Astrocyte (in vitro differentiated cells and primary cell): ENCODE results near the gene CRADD. TPM values are rescaled to one million over a fixed set of nuclear protein-coding genes. Genes with fewer than 3 reads are reported as not detected.

Experiments used
- DNase-seq: peaks from one replicate; pipeline ENCODE4 v3.0.0-alpha.2; 2010; ENCODE audit warnings: low read depth
- FAIRE-seq: peaks from 2 replicates; lab custom pipeline; 2011; peaks lifted over from hg19 to GRCh38; lab: Jason Lieb, UNC
- H2AFZ ChIP-seq: 2 replicates; pipeline ENCODE4 v1.6.0; 2012; ENCODE audit warnings: low read depth, low read length, inconsistent platforms
- H3K27ac ChIP-seq: 2 replicates; pipeline ENCODE4 v1.5.1; 2011; ENCODE audit warnings: low read depth, low read length, inconsistent platforms
- H3K27me3 ChIP-seq: 2 replicates; pipeline ENCODE4 v1.6.0; 2011; ENCODE audit warnings: low read length, inconsistent platforms; ENCODE audit not compliant: insufficient read depth
- H3K36me3 ChIP-seq: 2 replicates; pipeline ENCODE4 v1.5.1; 2011; ENCODE audit warnings: low read length, inconsistent platforms; ENCODE audit not compliant: insufficient read depth
- H3K4me1 ChIP-seq: 2 replicates; pipeline ENCODE4 v1.5.1; 2011; ENCODE audit warnings: low read length, inconsistent platforms; ENCODE audit not compliant: insufficient read depth
- H3K4me2 ChIP-seq: 2 replicates; pipeline ENCODE4 v1.6.0; 2012; ENCODE audit warnings: low read length, inconsistent platforms
- H3K4me3 ChIP-seq: 2 replicates; pipeline ENCODE4 v1.5.1; 2011; ENCODE audit warnings: low read depth, mild to moderate bottlenecking, low read length, inconsistent platforms; ENCODE audit not compliant: insufficient read depth
- H3K79me2 ChIP-seq: 2 replicates; pipeline ENCODE4 v1.6.0; 2012; ENCODE audit warnings: mild to moderate bottlenecking, low read length, inconsistent platforms; ENCODE audit not compliant: insufficient read depth
- H3K9ac ChIP-seq: 2 replicates; pipeline ENCODE4 v1.6.0; 2012; ENCODE audit warnings: mild to moderate bottlenecking, low read length, inconsistent platforms
- H3K9me3 ChIP-seq: 2 replicates; pipeline ENCODE4 v1.5.1; 2012; ENCODE audit warnings: low read depth, mild to moderate bottlenecking, low read length, inconsistent platforms; ENCODE audit not compliant: insufficient read depth
- H4K20me1 ChIP-seq: 2 replicates; pipeline ENCODE4 v1.6.0; 2012; ENCODE audit warnings: low read length, inconsistent platforms; ENCODE audit not compliant: insufficient read depth
- H3K27ac Mint-ChIP-seq: one replicate; pipeline ENCODE4 v1.8.0; 2021; ENCODE audit warnings: mild to moderate bottlenecking, mixed read lengths; ENCODE audit not compliant: unreplicated experiment
- H3K27me3 Mint-ChIP-seq: one replicate; pipeline ENCODE4 v1.8.0; 2021; ENCODE audit warnings: low read depth, mixed read lengths; ENCODE audit not compliant: unreplicated experiment
- H3K36me3 Mint-ChIP-seq: one replicate; pipeline ENCODE4 v1.8.0; 2021; ENCODE audit warnings: low read depth, mixed read lengths; ENCODE audit not compliant: unreplicated experiment
- H3K4me1 Mint-ChIP-seq: one replicate; pipeline ENCODE4 v1.8.0; 2021; ENCODE audit warnings: low read depth, mixed read lengths; ENCODE audit not compliant: unreplicated experiment
- H3K4me3 Mint-ChIP-seq: one replicate; pipeline ENCODE4 v1.8.0; 2021; ENCODE audit warnings: mild to moderate bottlenecking, moderate library complexity, mixed read lengths; ENCODE audit not compliant: unreplicated experiment
- H3K9me3 Mint-ChIP-seq: one replicate; pipeline ENCODE4 v1.8.0; 2021; ENCODE audit warnings: mild to moderate bottlenecking, mixed read lengths; ENCODE audit not compliant: unreplicated experiment
- CTCF ChIP-seq: IDR thresholded peaks from 2 replicates; pipeline ENCODE4 v1.5.1; 2011; ENCODE audit warnings: low read depth, mild to moderate bottlenecking, inconsistent platforms, low read length, moderate library complexity; ENCODE audit not compliant: insufficient read depth
- EZH2 ChIP-seq: IDR thresholded peaks from 2 replicates; pipeline ENCODE4 v1.6.1; 2012; ENCODE audit warnings: mild to moderate bottlenecking, low read length, inconsistent platforms; ENCODE audit not compliant: insufficient read depth
- total RNA-seq: library from RNA; stranded (reverse); gene quantifications from 2 replicates; pipeline ENCODE4 v1.2.1, GENCODE V29; 2021

The CRADD gene
- total RNA-seq, 1 donor from 2014 or later, result 8.8 TPM

- H3K9me3 Mint-ChIP-seq, result peaks cover 3% of the 10 kb centered on the region
- H3K4me3 ChIP-seq, result no peak overlapping the region
- DNase-seq, result no peak
- H3K36me3 ChIP-seq, result no peaks in the 10 kb centered on the region
- no peaks in the 10 kb centered on the region for H3K27me3 Mint-ChIP-seq
- no peak overlapping the region for H3K27ac Mint-ChIP-seq
- H2AFZ ChIP-seq, result no peak overlapping the region
- peaks cover 3% of the 10 kb centered on the region for H3K36me3 Mint-ChIP-seq
- TF ChIP-seq EZH2 (no peak), CTCF (no peak)
- H3K4me2 ChIP-seq, result no peak overlapping the region
- no peaks in the 10 kb centered on the region for H3K79me2 ChIP-seq
- no peaks in the 10 kb centered on the region for H3K27me3 ChIP-seq
- H3K4me1 ChIP-seq, result no peaks in the 10 kb centered on the region
- H3K4me3 Mint-ChIP-seq, result no peak overlapping the region
- H3K27ac ChIP-seq, result no peak overlapping the region
- H3K4me1 Mint-ChIP-seq, result no peaks in the 10 kb centered on the region
- FAIRE-seq, result no peak
- no peak overlapping the region for H3K9ac ChIP-seq
- no peaks in the 10 kb centered on the region for H3K9me3 ChIP-seq
- no peaks in the 10 kb centered on the region for H4K20me1 ChIP-seq
Observed at GRCh38 chr12:93684716-93685115, 7.5 kb downstream of the CRADD start.

GRCh38 chr12:93686572-93687356 lies 9.6 kb downstream of the CRADD start:
- H3K4me1 ChIP-seq, result no peaks in the 10 kb centered on the region
- H3K79me2 ChIP-seq, result no peaks in the 10 kb centered on the region
- no peak overlapping the region for H3K27ac ChIP-seq
- Mint-ChIP-seq H3K4me3 (no peak overlapping the region), H3K36me3 (peaks cover 3% of the 10 kb centered on the region), H3K27ac (no peak overlapping the region), H3K27me3 (no peaks in the 10 kb centered on the region), H3K4me1 (no peaks in the 10 kb centered on the region), H3K9me3 (peaks cover 3% of the 10 kb centered on the region)
- no peak overlapping the region for H3K9ac ChIP-seq
- TF ChIP-seq EZH2 (no peak), CTCF (no peak)
- no peaks in the 10 kb centered on the region for H3K36me3 ChIP-seq
- no peak overlapping the region for H3K4me3 ChIP-seq
- no peaks in the 10 kb centered on the region for H4K20me1 ChIP-seq
- no peaks in the 10 kb centered on the region for H3K27me3 ChIP-seq
- no peak overlapping the region for H2AFZ ChIP-seq
- H3K9me3 ChIP-seq, result no peaks in the 10 kb centered on the region
- no peak for FAIRE-seq
- H3K4me2 ChIP-seq, result no peak overlapping the region
- no peak for DNase-seq
